NCI-H2227 treated with DMSO at 0.1 percent for 48 hours (cell line): Measurements from ENCODE around the gene WNT7B.

Experiments
- DNase-seq: peaks from one replicate; lab custom pipeline; 2025; lab: John Stamatoyannopoulos, UW

The WNT7B gene

GRCh38 chr22:45971408-45972028 is 5.4 kb downstream of the WNT7B start:
- DNase-seq, result no peak

GRCh38 chr22:45970705-45971407 is 6.1 kb downstream of the WNT7B start:
- DNase-seq, result peak; percentile 24

GRCh38 chr22:45969801-45970470 is 7.0 kb downstream of the WNT7B start:
- no peak for DNase-seq

GRCh38 chr22:45969414-45969799 is 7.6 kb downstream of the WNT7B start:
- no peak for DNase-seq

GRCh38 chr22:45968751-45969413 is 8.1 kb downstream of the WNT7B start:
- no peak for DNase-seq

- no peak for DNase-seq
Measured at GRCh38 chr22:45968003-45968650, 8.8 kb downstream of the WNT7B start.

- DNase-seq, result no peak
Measured at GRCh38 chr22:45966895-45967365, 10.0 kb downstream of the WNT7B start.

- no peak for DNase-seq
Measured at GRCh38 chr22:45966320-45966894, 10.6 kb downstream of the WNT7B start.

GRCh38 chr22:45965563-45965962 is 11.4 kb downstream of the WNT7B start:
- DNase-seq, result no peak

- no peak for DNase-seq
Measured at GRCh38 chr22:45964926-45965527, 11.9 kb downstream of the WNT7B start.

GRCh38 chr22:45964372-45964771 is 12.6 kb downstream of the WNT7B start:
- no peak for DNase-seq

- no peak for DNase-seq
Measured at GRCh38 chr22:45963821-45964220, 13.1 kb downstream of the WNT7B start.

GRCh38 chr22:45962756-45963324 is 14.1 kb downstream of the WNT7B start:
- no peak for DNase-seq

- no peak for DNase-seq
Measured at GRCh38 chr22:45962434-45962718, 14.6 kb downstream of the WNT7B start.

GRCh38 chr22:45961679-45962433 is 15.1 kb downstream of the WNT7B start:
- DNase-seq, result no peak

- DNase-seq, result no peak
Measured at GRCh38 chr22:45960477-45961386, 16.2 kb downstream of the WNT7B start.

GRCh38 chr22:45959719-45960476 is 17.1 kb downstream of the WNT7B start:
- DNase-seq, result no peak

- DNase-seq, result no peak
Measured at GRCh38 chr22:45958971-45959370, 18.0 kb downstream of the WNT7B start.

- no peak for DNase-seq
Measured at GRCh38 chr22:45957826-45958225, 19.1 kb downstream of the WNT7B start.
